Activated CD8-positive, alpha-beta T cell treated with anti-CD3 and anti-CD28 coated beads, Interleukin-2, amount 10 ng/mL, durations not matched to agents 7 days and 5 days (primary cell): Measurements from ENCODE around the gene DIP2C. TPM values are rescaled to one million over a fixed set of nuclear protein-coding genes. Genes with fewer than 3 reads are reported as not detected.
"Not testable (repeated sequence)": the region's sequence is repeated elsewhere in the genome, so short reads cannot be mapped to it uniquely, and the experiment has no call there.

ENCODE experiments used
- ATAC-seq: fragments of 150-1000 bp; cut with Tn5 transposase; one replicate; pipeline ENCODE4 v1.10.0; 2021; ENCODE audit warnings: moderate library complexity
- CTCF ChIA-PET: fragments of 350-600 bp; sonication (Branson Sonifier 250); formaldehyde crosslinking; loops from one replicate; lab custom pipeline; 2021; ENCODE audit warnings: antibody characterized with exemption; lab: Charles Lee
- POLR2A ChIA-PET: fragments of 350-600 bp; sonication (Branson Sonifier 250); formaldehyde crosslinking; loops from one replicate; lab custom pipeline; 2021; ENCODE audit warnings: antibody characterized with exemption; lab: Charles Lee
- DNase-seq: peaks from one replicate; pipeline ENCODE4 v3.0.0-alpha.2; 2020
- H3K27ac Mint-ChIP-seq: one replicate; pipeline ENCODE4 v1.8.0; 2021; ENCODE audit warnings: mild to moderate bottlenecking, mixed read lengths
- H3K27me3 Mint-ChIP-seq: one replicate; pipeline ENCODE4 v1.8.0; 2021; ENCODE audit warnings: low read depth, mixed read lengths
- H3K36me3 Mint-ChIP-seq: one replicate; pipeline ENCODE4 v1.8.0; 2021; ENCODE audit warnings: low read depth, mixed read lengths
- H3K4me1 Mint-ChIP-seq: one replicate; pipeline ENCODE4 v1.8.0; 2021; ENCODE audit warnings: low read depth, mixed read lengths
- H3K4me3 Mint-ChIP-seq: one replicate; pipeline ENCODE4 v1.8.0; 2021; ENCODE audit warnings: mild to moderate bottlenecking, mixed read lengths
- H3K9me3 Mint-ChIP-seq: one replicate; pipeline ENCODE4 v1.8.0; 2022; ENCODE audit warnings: mixed read lengths; ENCODE audit not compliant: insufficient read depth
- total RNA-seq, 2 experiments: library from RNA; stranded (reverse); gene quantifications; one replicate each; pipeline ENCODE4 v1.2.3, GENCODE V29; 2021

The DIP2C gene
- total RNA-seq, 2 experiments from 2014 or later, result 0.34 to 0.39 TPM

- no peaks in the 10 kb centered on the region for H3K9me3 Mint-ChIP-seq
- no peaks in the 10 kb centered on the region for H3K4me1 Mint-ChIP-seq
- peaks cover 5% of the 10 kb centered on the region for H3K27me3 Mint-ChIP-seq
- ChIA-PET CTCF (no interaction called here), POLR2A (no interaction called here)
- H3K27ac Mint-ChIP-seq, result no peak overlapping the region
- H3K36me3 Mint-ChIP-seq, result no peaks in the 10 kb centered on the region
- ATAC-seq (no peak), DNase-seq (no peak)
- H3K4me3 Mint-ChIP-seq, result no peak overlapping the region
These were observed 26.6 kb downstream of the DIP2C start for GRCh38 chr10:662686-663465.

- Mint-ChIP-seq H3K9me3 (no peaks in the 10 kb centered on the region), H3K27me3 (peaks cover 5% of the 10 kb centered on the region), H3K4me3 (no peak overlapping the region), H3K27ac (no peak overlapping the region), H3K4me1 (no peaks in the 10 kb centered on the region), H3K36me3 (no peaks in the 10 kb centered on the region)
- no peak for ATAC-seq
- CTCF ChIA-PET, result no interaction called here
- DNase-seq, result no peak
- POLR2A ChIA-PET, result no interaction called here
These were observed 27.3 kb downstream of the DIP2C start for GRCh38 chr10:662223-662605.

- ChIA-PET POLR2A (no interaction called here), CTCF (no interaction called here)
- no peaks in the 10 kb centered on the region for H3K36me3 Mint-ChIP-seq
- DNase-seq (no peak), ATAC-seq (no peak)
- no peak overlapping the region for H3K4me3 Mint-ChIP-seq
- H3K4me1 Mint-ChIP-seq, result no peaks in the 10 kb centered on the region
- H3K27ac Mint-ChIP-seq, result peak overlapping the region; percentile 36
- H3K27me3 Mint-ChIP-seq, result peaks cover 5% of the 10 kb centered on the region
- no peaks in the 10 kb centered on the region for H3K9me3 Mint-ChIP-seq
These were observed 27.8 kb downstream of the DIP2C start for GRCh38 chr10:661597-662222.

- ChIA-PET POLR2A (no interaction called here), CTCF (no interaction called here)
- Mint-ChIP-seq H3K27me3 (peaks cover 5% of the 10 kb centered on the region), H3K36me3 (no peaks in the 10 kb centered on the region), H3K27ac (no peak overlapping the region), H3K4me3 (no peak overlapping the region), H3K4me1 (no peaks in the 10 kb centered on the region), H3K9me3 (no peaks in the 10 kb centered on the region)
- no peak for ATAC-seq
- no peak for DNase-seq
These were observed 28.4 kb downstream of the DIP2C start for GRCh38 chr10:660970-661596.

GRCh38 chr10:660413-660969 lies 29.0 kb downstream of the DIP2C start:
- no peak overlapping the region for H3K27ac Mint-ChIP-seq
- no peaks in the 10 kb centered on the region for H3K9me3 Mint-ChIP-seq
- H3K4me3 Mint-ChIP-seq, result no peak overlapping the region
- no peaks in the 10 kb centered on the region for H3K4me1 Mint-ChIP-seq
- ATAC-seq (no peak), DNase-seq (no peak)
- peaks cover 5% of the 10 kb centered on the region for H3K27me3 Mint-ChIP-seq
- CTCF ChIA-PET, result no interaction called here
- POLR2A ChIA-PET, result no interaction called here
- no peaks in the 10 kb centered on the region for H3K36me3 Mint-ChIP-seq

GRCh38 chr10:659688-660141 lies 29.8 kb downstream of the DIP2C start:
- H3K27ac Mint-ChIP-seq, result no peak overlapping the region
- peaks cover 5% of the 10 kb centered on the region for H3K27me3 Mint-ChIP-seq
- no peaks in the 10 kb centered on the region for H3K36me3 Mint-ChIP-seq
- POLR2A ChIA-PET, result no interaction called here
- no peak for DNase-seq
- H3K4me1 Mint-ChIP-seq, result no peaks in the 10 kb centered on the region
- CTCF ChIA-PET, result no interaction called here
- ATAC-seq, result no peak
- H3K4me3 Mint-ChIP-seq, result no peak overlapping the region
- no peaks in the 10 kb centered on the region for H3K9me3 Mint-ChIP-seq

- H3K9me3 Mint-ChIP-seq, H3K27ac Mint-ChIP-seq, DNase-seq, CTCF ChIA-PET, H3K27me3 Mint-ChIP-seq, H3K4me1 Mint-ChIP-seq, ATAC-seq, POLR2A ChIA-PET, H3K4me3 Mint-ChIP-seq, H3K36me3 Mint-ChIP-seq: not testable (repeated sequence)
These were observed 31.6 kb downstream of the DIP2C start for GRCh38 chr10:657816-658350.

- POLR2A ChIA-PET, result no interaction called here
- Mint-ChIP-seq H3K27me3 (peaks cover 3% of the 10 kb centered on the region), H3K27ac (no peak overlapping the region), H3K4me1 (no peaks in the 10 kb centered on the region), H3K4me3 (no peak overlapping the region), H3K36me3 (no peaks in the 10 kb centered on the region), H3K9me3 (no peaks in the 10 kb centered on the region)
- CTCF ChIA-PET, result no interaction called here
- DNase-seq, result no peak
- ATAC-seq, result no peak
These were observed 32.6 kb downstream of the DIP2C start for GRCh38 chr10:656883-657282.

- ChIA-PET CTCF (no interaction called here), POLR2A (no interaction called here)
- Mint-ChIP-seq H3K36me3 (no peaks in the 10 kb centered on the region), H3K4me1 (no peaks in the 10 kb centered on the region), H3K27me3 (peaks cover 2% of the 10 kb centered on the region), H3K27ac (no peak overlapping the region), H3K9me3 (no peaks in the 10 kb centered on the region), H3K4me3 (no peak overlapping the region)
- ATAC-seq (no peak), DNase-seq (no peak)
These were observed 34.3 kb downstream of the DIP2C start for GRCh38 chr10:655184-655583.

- H3K9me3 Mint-ChIP-seq, result no peaks in the 10 kb centered on the region
- DNase-seq (no peak), ATAC-seq (no peak)
- H3K27ac Mint-ChIP-seq, result no peak overlapping the region
- no peak overlapping the region for H3K4me3 Mint-ChIP-seq
- ChIA-PET CTCF (no interaction called here), POLR2A (no interaction called here)
- H3K36me3 Mint-ChIP-seq, result no peaks in the 10 kb centered on the region
- peaks cover under 1% of the 10 kb centered on the region for H3K27me3 Mint-ChIP-seq
- H3K4me1 Mint-ChIP-seq, result no peaks in the 10 kb centered on the region
These were observed 34.8 kb downstream of the DIP2C start for GRCh38 chr10:654647-654996.

GRCh38 chr10:653991-654646 lies 35.3 kb downstream of the DIP2C start:
- Mint-ChIP-seq H3K27ac (no peak overlapping the region), H3K27me3 (no peaks in the 10 kb centered on the region), H3K36me3 (no peaks in the 10 kb centered on the region), H3K9me3 (no peaks in the 10 kb centered on the region), H3K4me1 (no peaks in the 10 kb centered on the region), H3K4me3 (no peak overlapping the region)
- DNase-seq (no peak), ATAC-seq (no peak)
- CTCF ChIA-PET, result no interaction called here
- POLR2A ChIA-PET, result no interaction called here
